ENCODE results near the gene HSPH1.

The HSPH1 gene

GRCh38 chr13:31096654-31097302 is 64.9 kb downstream of the HSPH1 start:
- no peak for DNase-seq

- DNase-seq, result no peak
Observed at GRCh38 chr13:31094331-31095015, 67.2 kb downstream of the HSPH1 start.

DNA sequence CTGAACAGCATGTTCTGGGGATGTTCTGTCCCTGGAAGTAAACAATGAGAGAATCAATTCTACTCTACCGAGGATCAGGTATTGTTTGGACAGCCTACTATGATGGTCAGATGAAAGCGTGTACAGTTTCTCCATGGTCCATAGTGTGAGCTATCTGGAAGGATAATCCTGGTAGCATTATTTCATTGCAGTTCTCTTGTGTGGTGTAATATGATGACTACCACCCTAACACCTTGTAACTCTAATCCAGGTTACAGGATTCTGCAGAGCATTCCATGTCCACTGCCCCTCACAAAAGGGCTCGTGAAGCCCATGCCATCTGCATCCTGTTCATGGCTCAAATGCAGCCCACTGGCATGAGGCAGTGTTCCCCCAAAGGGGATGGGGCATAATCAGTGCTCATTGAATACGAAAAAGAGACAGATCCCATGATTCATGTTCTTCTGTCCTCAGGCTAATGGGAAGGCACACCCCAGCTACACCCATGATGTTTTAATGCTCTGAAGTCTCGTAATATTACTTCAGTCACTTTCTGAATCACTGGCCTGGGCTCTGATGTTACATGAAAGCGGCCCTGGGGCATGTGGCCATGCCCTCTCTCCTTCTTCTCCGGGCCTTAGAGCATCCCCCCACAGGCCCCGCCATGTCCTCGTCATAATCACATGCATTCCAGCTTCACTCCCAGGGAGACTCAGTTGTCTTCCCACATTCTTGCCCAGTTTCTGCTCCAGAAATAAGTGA is 68.4 kb downstream of the HSPH1 start:
- DNase-seq, result no peak

- peak; percentile 13 to 37 for DNase-seq
Observed at GRCh38 chr13:31092646-31093045, 69.1 kb downstream of the HSPH1 start.

DNA sequence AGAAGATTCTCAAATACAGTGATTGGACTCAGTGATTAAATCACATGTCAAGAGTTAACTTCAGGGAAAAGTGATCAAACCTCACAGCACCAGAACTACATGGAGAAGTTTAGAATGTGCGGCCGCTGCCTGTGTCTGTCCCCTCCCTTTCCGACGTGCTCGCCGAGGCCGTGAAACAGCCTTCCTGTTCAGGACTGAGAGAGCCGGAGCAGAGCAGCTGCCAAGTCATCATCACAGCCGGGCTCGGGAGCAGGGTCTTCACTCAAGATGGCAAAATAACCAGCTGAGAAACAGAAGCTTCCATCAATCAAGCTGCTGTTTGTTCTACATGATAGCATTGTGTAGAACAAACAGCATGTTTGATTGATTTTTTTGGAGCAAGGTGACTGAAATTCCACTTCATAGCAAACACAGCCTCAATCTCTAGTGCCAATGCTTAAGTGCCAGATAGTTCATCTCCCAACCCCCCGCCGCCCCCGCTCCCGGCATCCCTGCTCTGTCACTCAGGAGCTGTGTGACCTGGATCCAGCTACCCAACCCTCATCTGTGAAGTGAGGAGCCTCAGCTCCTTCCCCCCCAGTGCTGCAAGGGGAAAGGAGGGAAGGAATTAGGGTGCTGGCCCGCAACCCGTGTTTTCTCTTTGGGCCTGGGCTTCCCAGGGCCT is 70.6 kb downstream of the HSPH1 start:
- DNase-seq, result peak in 1 of 2 donors; percentile 5

GRCh38 chr13:31090096-31090495 is 71.6 kb downstream of the HSPH1 start:
- no peak for DNase-seq

DNA sequence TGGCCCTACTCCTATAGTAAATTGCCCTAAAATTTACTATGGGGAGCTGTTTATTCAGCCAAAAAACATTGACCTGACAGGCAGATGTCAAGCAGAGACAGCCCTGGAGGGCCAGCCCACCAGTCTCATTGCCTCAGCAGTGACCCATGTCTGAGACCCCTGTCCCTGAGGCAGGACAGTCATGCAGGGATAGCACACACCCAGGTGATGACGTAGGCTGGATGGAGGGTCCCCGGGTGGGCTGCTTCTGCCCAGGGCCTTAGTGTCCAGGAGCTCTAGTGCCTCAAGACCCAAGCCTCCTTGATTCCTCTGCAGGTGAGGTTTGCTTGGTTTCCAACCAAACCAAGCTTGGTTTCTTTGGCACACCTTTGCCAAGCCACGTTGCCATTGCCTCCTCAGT is 72.1 kb downstream of the HSPH1 start:
- DNase-seq, result no peak

- no peak for DNase-seq
Observed at GRCh38 chr13:31088826-31089420, 72.8 kb downstream of the HSPH1 start.

Measured in inflammatory macrophage (primary cell).